Stimulated activated CD8-positive, alpha-beta memory T cell treated with anti-CD3 and anti-CD28 coated beads, Interleukin-7, amount 100 ng/mL, for 48 hours (primary cell): ENCODE measurements around the gene PDE7B.
"Not testable (repeated sequence)": the region's sequence is repeated elsewhere in the genome, so short reads cannot be mapped to it uniquely, and the experiment has no call there.

Experiments used
- DNase-seq, 2 donors: peaks; one replicate each; pipeline ENCODE4 v3.0.0-alpha.2; 2020; ENCODE audit warnings: low read depth in 1 of 2; ENCODE audit errors: extremely low read depth in 1 of 2

Gene PDE7B

GRCh38 chr6:135842618-135843392 lies 8.7 kb upstream of the PDE7B start:
- DNase-seq, result no peak

- DNase-seq, result no peak
These were observed 619 bp upstream of the PDE7B start for GRCh38 chr6:135850882-135851281.

- no peak for DNase-seq
These were observed 1.2 kb downstream of the PDE7B start for GRCh38 chr6:135852746-135853145.

GRCh38 chr6:135853227-135853626 lies 1.7 kb downstream of the PDE7B start:
- DNase-seq, result no peak

- DNase-seq, result no peak
These were observed 2.5 kb downstream of the PDE7B start for GRCh38 chr6:135853986-135854385.

GRCh38 chr6:135854799-135855198 lies 3.3 kb downstream of the PDE7B start:
- DNase-seq, result no peak

- no peak for DNase-seq
These were observed 7.4 kb downstream of the PDE7B start for GRCh38 chr6:135858931-135859330.

GRCh38 chr6:135860361-135860760 lies 8.9 kb downstream of the PDE7B start:
- DNase-seq, result no peak

- DNase-seq, result no peak
These were observed 9.7 kb downstream of the PDE7B start for GRCh38 chr6:135861189-135861588.

- DNase-seq, result not testable (repeated sequence)
These were observed 13.4 kb downstream of the PDE7B start for GRCh38 chr6:135864929-135865328.

GRCh38 chr6:135866445-135867123 lies 15.1 kb downstream of the PDE7B start:
- DNase-seq, result no peak

- no peak for DNase-seq
These were observed 15.8 kb downstream of the PDE7B start for GRCh38 chr6:135867332-135867731.

GRCh38 chr6:135869857-135870256 lies 18.4 kb downstream of the PDE7B start:
- DNase-seq, result no peak

GRCh38 chr6:135870722-135871121 lies 19.2 kb downstream of the PDE7B start:
- no peak for DNase-seq

GRCh38 chr6:135871296-135871695 lies 19.8 kb downstream of the PDE7B start:
- no peak for DNase-seq

- no peak for DNase-seq
These were observed 20.4 kb downstream of the PDE7B start for GRCh38 chr6:135871878-135872277.

GRCh38 chr6:135875446-135875845 lies 23.9 kb downstream of the PDE7B start:
- DNase-seq, result no peak

- no peak for DNase-seq
These were observed 24.6 kb downstream of the PDE7B start for GRCh38 chr6:135876058-135876457.

GRCh38 chr6:135877666-135878065 lies 26.2 kb downstream of the PDE7B start:
- DNase-seq, result no peak

- DNase-seq, result peak in 1 of 2 donors; percentile 26
These were observed 28.8 kb downstream of the PDE7B start for GRCh38 chr6:135880066-135880972.

- no peak for DNase-seq
These were observed 31.5 kb downstream of the PDE7B start for GRCh38 chr6:135883045-135883444.
